Measurements from ENCODE around the gene WDR4. TPM values are rescaled to one million over a fixed set of nuclear protein-coding genes. Genes with fewer than 3 reads are reported as not detected.
A peak's percentile ranks its signal among the peaks of the same experiment; 100 is the strongest.

The WDR4 gene
- total and polyA plus RNA-seq, 9 of the 15 experiments (the other 6 are each of a cell fraction or from before 2014, with no cell fraction given) = 5.4 to 95.4 (median 32.1) TPM

DNA sequence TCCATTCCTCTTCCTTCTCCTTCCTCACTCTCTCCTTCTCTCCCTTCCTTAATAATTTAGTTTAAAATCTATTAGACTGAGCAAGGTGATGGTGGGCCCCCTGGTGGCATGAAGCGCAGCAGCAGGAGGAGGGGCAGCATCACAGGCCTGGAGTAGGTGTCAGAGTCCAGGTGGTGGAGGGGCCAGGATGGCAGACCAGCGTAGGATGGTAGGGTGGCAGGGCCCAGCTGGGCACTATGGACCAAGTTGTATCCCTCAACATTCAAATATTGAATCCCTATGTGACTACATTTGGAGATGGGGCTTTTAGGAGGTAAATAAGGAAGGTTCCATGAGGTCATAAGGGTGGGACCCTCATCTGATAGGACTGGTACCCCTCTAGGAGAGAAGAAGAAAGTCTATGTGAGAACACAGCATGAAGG, 61.0 kb downstream of the WDR4 start (continued):
- TF ChIP-seq SMC3 (conservative IDR thresholded peaks at IDR 0.05; ENCODE audit: insufficient read depth, low read depth, low read length) (peak; percentile 93), POLR2A (conservative IDR thresholded peaks at IDR 0.05) (no peak), KDM4B (IDR thresholded peaks at IDR 0.05; ENCODE audit: borderline replicate concordance in 2 of 2, low read depth in 1 of 2) (no peak), CBFA2T2 (conservative IDR thresholded peaks at IDR 0.05) (no peak), ZC3H8 (IDR thresholded peaks at IDR 0.05) (no peak), CEBPB (tag; IDR thresholded peaks at IDR 0.05) (no peak), ZBTB7A (IDR thresholded peaks at IDR 0.05; ENCODE audit: borderline replicate concordance, control insufficient read depth, low read depth, low read length) (no peak), KAT7 (CRISPR knock-in tag; IDR thresholded peaks at IDR 0.05; ENCODE audit: borderline replicate concordance) (no peak), ADNP (tag; IDR thresholded peaks at IDR 0.05) (no peak)
- TF ChIP-seq, protein P1, sequence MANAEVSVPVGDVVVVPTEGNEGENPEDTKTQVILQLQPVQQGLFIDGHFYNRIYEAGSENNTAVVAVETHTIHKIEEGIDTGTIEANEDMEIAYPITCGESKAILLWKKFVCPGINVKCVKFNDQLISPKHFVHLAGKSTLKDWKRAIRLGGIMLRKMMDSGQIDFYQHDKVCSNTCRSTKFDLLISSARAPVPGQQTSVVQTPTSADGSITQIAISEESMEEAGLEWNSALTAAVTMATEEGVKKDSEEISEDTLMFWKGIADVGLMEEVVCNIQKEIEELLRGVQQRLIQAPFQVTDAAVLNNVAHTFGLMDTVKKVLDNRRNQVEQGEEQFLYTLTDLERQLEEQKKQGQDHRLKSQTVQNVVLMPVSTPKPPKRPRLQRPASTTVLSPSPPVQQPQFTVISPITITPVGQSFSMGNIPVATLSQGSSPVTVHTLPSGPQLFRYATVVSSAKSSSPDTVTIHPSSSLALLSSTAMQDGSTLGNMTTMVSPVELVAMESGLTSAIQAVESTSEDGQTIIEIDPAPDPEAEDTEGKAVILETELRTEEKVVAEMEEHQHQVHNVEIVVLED (CRISPR knock-in tag; IDR thresholded peaks at IDR 0.05) = no peak
- TF ChIP-seq, protein P2, sequence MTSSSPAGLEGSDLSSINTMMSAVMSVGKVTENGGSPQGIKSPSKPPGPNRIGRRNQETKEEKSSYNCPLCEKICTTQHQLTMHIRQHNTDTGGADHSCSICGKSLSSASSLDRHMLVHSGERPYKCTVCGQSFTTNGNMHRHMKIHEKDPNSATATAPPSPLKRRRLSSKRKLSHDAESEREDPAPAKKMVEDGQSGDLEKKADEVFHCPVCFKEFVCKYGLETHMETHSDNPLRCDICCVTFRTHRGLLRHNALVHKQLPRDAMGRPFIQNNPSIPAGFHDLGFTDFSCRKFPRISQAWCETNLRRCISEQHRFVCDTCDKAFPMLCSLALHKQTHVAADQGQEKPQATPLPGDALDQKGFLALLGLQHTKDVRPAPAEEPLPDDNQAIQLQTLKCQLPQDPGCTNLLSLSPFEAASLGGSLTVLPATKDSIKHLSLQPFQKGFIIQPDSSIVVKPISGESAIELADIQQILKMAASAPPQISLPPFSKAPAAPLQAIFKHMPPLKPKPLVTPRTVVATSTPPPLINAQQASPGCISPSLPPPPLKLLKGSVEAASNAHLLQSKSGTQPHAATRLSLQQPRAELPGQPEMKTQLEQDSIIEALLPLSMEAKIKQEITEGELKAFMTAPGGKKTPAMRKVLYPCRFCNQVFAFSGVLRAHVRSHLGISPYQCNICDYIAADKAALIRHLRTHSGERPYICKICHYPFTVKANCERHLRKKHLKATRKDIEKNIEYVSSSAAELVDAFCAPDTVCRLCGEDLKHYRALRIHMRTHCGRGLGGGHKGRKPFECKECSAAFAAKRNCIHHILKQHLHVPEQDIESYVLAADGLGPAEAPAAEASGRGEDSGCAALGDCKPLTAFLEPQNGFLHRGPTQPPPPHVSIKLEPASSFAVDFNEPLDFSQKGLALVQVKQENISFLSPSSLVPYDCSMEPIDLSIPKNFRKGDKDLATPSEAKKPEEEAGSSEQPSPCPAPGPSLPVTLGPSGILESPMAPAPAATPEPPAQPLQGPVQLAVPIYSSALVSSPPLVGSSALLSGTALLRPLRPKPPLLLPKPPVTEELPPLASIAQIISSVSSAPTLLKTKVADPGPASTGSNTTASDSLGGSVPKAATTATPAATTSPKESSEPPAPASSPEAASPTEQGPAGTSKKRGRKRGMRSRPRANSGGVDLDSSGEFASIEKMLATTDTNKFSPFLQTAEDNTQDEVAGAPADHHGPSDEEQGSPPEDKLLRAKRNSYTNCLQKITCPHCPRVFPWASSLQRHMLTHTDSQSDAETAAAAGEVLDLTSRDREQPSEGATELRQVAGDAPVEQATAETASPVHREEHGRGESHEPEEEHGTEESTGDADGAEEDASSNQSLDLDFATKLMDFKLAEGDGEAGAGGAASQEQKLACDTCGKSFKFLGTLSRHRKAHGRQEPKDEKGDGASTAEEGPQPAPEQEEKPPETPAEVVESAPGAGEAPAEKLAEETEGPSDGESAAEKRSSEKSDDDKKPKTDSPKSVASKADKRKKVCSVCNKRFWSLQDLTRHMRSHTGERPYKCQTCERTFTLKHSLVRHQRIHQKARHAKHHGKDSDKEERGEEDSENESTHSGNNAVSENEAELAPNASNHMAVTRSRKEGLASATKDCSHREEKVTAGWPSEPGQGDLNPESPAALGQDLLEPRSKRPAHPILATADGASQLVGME (CRISPR knock-in tag; IDR thresholded peaks at IDR 0.05) = no peak
- TF ChIP-seq, protein P3, sequence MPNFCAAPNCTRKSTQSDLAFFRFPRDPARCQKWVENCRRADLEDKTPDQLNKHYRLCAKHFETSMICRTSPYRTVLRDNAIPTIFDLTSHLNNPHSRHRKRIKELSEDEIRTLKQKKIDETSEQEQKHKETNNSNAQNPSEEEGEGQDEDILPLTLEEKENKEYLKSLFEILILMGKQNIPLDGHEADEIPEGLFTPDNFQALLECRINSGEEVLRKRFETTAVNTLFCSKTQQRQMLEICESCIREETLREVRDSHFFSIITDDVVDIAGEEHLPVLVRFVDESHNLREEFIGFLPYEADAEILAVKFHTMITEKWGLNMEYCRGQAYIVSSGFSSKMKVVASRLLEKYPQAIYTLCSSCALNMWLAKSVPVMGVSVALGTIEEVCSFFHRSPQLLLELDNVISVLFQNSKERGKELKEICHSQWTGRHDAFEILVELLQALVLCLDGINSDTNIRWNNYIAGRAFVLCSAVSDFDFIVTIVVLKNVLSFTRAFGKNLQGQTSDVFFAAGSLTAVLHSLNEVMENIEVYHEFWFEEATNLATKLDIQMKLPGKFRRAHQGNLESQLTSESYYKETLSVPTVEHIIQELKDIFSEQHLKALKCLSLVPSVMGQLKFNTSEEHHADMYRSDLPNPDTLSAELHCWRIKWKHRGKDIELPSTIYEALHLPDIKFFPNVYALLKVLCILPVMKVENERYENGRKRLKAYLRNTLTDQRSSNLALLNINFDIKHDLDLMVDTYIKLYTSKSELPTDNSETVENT (CRISPR knock-in tag; IDR thresholded peaks at IDR 0.05) = no peak
- TF ChIP-seq, protein P4, sequence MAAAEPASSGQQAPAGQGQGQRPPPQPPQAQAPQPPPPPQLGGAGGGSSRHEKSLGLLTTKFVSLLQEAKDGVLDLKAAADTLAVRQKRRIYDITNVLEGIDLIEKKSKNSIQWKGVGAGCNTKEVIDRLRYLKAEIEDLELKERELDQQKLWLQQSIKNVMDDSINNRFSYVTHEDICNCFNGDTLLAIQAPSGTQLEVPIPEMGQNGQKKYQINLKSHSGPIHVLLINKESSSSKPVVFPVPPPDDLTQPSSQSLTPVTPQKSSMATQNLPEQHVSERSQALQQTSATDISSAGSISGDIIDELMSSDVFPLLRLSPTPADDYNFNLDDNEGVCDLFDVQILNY (CRISPR knock-in tag; IDR thresholded peaks at IDR 0.05) = no peak
- TF ChIP-seq, protein P5, sequence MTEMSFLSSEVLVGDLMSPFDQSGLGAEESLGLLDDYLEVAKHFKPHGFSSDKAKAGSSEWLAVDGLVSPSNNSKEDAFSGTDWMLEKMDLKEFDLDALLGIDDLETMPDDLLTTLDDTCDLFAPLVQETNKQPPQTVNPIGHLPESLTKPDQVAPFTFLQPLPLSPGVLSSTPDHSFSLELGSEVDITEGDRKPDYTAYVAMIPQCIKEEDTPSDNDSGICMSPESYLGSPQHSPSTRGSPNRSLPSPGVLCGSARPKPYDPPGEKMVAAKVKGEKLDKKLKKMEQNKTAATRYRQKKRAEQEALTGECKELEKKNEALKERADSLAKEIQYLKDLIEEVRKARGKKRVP (CRISPR knock-in tag; IDR thresholded peaks at IDR 0.05) = no peak
- TF ChIP-seq, protein P6, sequence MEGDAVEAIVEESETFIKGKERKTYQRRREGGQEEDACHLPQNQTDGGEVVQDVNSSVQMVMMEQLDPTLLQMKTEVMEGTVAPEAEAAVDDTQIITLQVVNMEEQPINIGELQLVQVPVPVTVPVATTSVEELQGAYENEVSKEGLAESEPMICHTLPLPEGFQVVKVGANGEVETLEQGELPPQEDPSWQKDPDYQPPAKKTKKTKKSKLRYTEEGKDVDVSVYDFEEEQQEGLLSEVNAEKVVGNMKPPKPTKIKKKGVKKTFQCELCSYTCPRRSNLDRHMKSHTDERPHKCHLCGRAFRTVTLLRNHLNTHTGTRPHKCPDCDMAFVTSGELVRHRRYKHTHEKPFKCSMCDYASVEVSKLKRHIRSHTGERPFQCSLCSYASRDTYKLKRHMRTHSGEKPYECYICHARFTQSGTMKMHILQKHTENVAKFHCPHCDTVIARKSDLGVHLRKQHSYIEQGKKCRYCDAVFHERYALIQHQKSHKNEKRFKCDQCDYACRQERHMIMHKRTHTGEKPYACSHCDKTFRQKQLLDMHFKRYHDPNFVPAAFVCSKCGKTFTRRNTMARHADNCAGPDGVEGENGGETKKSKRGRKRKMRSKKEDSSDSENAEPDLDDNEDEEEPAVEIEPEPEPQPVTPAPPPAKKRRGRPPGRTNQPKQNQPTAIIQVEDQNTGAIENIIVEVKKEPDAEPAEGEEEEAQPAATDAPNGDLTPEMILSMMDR (IDR thresholded peaks at IDR 0.05 in 2 of 3, conservative IDR thresholded peaks at IDR 0.05 in 1 of 3; ENCODE audit: insufficient read depth in 2 of 3, low read depth in 1 of 3, low read length in 3 of 3) = peak; percentile 86 to 95 (median 91)
